SK-MEL-5 (cell line): ENCODE data around the gene SALL1. TPM values are rescaled to one million over a fixed set of nuclear protein-coding genes. Genes with fewer than 3 reads are reported as not detected.

Experiments
- DNase-seq: peaks from one replicate; pipeline ENCODE4 v3.0.0-alpha.2; 2016; ENCODE audit warnings: low read depth, low spot score
- in situ Hi-C: cut with HindIII; loops from 2 replicates; pipeline ENCODE4 v1.10.0; 2016; ENCODE audit warnings: low sequenced_read_pairs, high pct_unique_total_duplicates, low pct_unique_long_range_greater_than_20kb
- total RNA-seq: library from RNA; depleted of rRNA; stranded (reverse); fragments of >200 nt; shearing (Covaris generic); gene quantifications from 2 replicates; pipeline ENCODE4 v1.2.3, GENCODE V29; 2014

The SALL1 gene
- total RNA-seq, 1 experiment from 2014 or later = not detected

DNA sequence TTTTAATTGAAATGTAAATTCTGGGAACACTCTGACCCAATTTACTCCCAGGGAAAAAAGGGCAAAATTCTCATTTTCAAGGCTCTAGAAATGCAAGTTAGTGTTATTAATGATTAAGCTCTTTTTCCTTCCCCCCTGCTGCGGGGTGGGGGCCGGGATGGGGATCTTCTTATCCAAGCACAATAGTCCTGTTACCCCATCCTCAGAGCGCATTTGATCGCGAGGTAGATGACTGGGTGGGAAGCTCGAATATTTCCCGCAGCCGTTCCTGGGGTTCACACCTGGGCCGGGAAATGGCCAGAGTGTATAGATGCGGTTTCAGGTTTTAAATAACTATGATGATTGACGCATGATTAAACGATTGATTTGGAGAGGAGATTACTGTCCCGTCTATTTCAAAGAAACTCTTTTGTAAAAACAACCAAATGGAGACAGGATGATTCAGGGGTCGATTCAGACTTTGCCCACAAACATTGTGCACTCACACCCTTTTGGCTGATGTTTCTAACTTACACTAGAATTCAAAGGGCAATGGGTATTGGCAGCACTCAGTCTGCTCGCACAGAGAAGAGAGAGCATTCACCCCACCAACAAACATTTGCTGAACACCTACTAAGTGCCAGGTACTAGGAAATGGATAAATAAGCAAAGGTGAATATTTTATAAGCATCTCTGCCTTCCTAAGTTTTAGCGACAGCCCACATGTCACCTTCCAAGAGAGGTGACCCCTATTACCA is 55.0 kb downstream of the SALL1 start:
- in situ Hi-C loops = no loop called here
- no peak for DNase-seq

DNA sequence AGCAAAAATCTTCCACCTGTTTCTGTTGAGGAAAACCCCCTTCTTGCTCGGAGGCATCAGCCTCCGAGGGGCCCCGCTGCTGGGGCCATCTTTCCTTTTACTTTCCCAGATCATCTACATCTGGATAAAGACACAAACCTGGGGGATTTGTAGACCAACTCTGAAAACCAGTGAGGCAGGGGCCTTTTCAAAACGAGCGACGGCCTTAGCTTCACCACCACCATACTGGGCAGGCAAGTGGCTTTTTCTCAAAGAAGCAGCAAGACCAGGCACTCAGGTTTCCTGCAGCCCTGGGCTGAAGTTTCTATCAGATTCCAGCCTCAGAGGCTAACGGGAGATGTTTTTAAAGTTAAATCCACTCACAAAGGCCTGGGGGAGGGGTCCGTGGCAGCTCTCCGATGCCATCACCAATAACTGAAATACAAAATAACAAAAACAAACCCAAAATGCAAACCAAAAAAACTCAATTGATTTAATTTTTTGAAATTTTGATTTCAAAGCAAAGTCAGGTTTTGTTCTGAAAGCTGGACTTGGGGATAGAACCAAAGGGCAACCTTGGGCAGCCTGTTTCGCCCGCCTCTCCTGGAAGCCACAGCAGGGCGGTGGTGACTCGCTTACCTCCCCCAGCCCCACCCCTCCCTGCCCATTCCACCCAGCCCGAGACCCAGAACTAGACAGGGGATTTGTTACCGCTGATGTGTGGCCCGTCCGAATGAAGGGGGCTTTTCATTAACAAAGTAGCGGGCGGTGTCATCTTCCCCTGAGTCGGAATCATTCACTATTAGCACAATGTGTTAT is 55.8 kb downstream of the SALL1 start:
- no peak for DNase-seq
- in situ Hi-C loops = no loop called here

DNA sequence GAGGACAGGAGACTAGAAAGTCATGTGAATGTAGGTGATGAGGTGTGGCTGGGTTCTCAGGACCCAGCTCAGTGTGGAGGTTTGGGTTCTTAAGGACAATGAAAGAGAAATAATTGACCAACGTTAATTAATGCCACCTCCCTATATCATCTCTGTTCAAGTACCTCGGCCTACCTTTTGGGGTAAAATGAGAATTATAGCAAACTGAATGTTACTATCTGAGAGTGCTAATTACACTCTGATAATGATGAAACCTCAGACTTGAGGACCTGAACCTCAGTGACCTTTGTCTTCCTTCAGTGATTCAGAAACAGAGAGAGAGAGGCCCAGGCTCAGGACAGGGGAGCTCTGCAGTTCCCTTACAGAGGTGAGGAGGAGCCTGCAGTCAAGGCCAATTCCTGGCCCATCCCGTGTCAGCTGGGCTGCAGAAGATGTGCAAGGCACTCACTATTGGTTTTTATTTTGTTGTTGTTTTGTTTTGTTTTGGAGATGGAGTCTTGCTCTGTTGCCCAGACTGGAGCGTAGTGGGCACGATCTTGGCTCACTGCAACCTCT is 57.3 kb downstream of the SALL1 start:
- in situ Hi-C loops = no loop called here
- no peak for DNase-seq
